Activated CD4-positive, alpha-beta T cell treated with anti-CD3 and anti-CD28 coated beads, Interleukin-2, Interleukin-6, amounts not matched to agents 100 ng/mL and 50 ng/mL, durations not matched to agents 16 hours and 8 hours (primary cell): ENCODE data around the gene PGBD4.

Experiments used
- DNase-seq: peaks from one replicate; pipeline ENCODE4 v3.0.0-alpha.2; 2020

PGBD4 gene

GRCh38 chr15:34101366-34102174, at the start of gene PGBD4, which contains the start of gene EMC7:
Gene PGBD4 (plus strand): TSS chr15:34102083. CDS start chr15:34102532, 449 bp downstream.
Gene EMC7 (minus strand): TSS chr15:34101862. CDS start chr15:34101839, 23 bp downstream.
- peak; percentile 99 for DNase-seq

DNA sequence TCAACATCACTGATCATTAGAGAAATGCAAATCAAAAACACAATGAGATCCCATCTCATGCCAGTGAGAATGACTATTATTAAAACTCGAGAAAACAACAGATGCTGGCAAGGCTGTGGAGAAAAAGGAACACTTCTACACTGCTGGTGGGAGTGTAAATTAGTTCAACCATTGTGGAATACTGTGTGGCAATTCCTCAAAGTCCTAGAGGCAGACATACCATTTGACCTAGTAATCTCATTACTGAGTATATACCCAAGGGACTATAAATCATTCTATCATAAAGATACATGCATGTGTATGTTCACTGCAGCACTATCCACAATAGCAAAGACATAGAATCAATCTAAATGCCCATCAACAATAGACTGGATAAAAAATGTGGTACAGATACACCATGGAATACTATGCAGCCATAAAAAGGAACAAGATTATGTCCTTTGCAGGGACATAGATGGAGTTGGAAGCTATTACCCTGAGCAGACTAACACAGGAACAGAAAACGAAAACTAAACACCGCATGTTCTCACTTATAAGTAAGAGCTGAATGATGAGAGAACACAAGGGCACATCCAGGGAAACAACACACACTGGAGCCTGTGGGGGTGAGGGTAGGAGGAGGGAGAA, 47.7 kb upstream of the PGBD4 start:
- no peak for DNase-seq

DNA sequence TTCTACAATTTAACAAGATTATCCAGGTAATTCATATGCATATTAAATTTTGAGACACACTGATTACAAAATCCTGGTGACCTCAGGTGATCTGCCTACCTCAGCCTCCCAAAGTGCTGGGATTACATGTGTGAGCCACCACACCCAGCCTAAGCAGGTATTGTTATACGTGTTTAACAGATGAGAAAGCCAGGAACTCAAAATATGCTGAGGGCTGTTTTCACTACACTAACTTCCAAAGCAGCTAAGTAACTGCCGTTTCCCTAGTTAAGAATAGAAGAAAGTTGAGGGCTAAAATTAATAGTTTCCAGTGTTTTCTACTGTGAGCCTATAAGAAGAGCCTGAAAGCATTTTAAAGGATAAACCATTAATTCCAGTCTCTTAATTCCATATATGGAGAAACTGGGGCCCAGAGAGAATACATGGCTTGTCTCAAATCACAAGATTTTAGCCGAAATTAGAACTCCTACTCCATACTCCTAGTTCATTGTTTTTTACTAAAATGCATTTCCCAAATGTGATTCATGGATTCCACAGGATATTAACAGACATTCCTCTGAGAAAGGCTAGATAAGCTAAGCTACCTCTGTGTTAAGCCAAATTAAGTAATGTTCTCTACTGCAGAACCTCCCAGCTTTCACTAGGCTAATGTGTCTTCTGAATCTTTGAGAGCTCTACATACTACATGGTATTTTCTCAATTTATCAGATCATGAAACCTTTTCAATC, 45.9 kb upstream of the PGBD4 start:
- DNase-seq: no peak

DNA sequence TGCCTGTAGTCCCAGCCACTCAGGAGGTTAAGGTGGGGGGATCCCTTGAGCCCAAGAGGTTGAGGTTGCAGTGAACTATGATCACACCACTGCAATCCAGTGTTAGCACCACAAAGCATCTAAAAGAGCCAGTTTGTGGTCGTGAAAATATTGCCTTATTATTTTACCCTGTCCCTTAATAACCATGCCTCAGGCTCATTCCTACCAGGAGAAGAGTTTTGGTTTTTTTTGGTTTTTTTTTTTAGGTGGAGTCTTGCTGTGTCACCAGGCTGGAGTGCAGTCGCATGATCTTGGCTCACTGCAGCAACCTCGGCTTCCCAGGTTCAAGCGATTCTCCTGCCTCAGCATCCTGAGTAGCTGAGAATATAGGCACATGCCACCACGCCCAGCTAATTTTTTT, 45.0 kb upstream of the PGBD4 start:
- DNase-seq: no peak

GRCh38 chr15:34059476-34059875, 42.4 kb upstream of the PGBD4 start:
- DNase-seq: no peak

DNA sequence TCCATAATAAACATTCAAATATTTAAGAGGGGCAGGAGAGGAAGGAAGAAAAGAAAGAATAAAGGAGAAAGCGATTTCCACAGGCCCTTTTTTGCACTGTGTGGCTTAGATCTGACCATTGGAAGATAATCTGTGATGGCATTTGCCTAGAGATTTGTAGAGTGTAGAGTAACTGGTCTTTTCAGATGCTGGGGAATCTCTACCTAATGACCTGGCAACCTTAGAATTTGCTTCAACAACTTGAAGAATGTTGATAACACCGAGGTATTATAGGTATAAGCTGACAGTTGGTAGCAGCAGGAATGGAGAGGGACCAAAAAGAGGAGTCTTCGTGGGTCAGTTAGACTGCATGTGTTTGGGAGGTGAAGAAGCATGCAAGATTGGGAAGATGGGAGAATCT, 41.9 kb upstream of the PGBD4 start:
- no peak for DNase-seq

- no peak for DNase-seq
Measured at GRCh38 chr15:34064438-34064837, 37.4 kb upstream of the PGBD4 start.

- DNase-seq: no peak
Measured at GRCh38 chr15:34065261-34065660, 36.6 kb upstream of the PGBD4 start.

DNA sequence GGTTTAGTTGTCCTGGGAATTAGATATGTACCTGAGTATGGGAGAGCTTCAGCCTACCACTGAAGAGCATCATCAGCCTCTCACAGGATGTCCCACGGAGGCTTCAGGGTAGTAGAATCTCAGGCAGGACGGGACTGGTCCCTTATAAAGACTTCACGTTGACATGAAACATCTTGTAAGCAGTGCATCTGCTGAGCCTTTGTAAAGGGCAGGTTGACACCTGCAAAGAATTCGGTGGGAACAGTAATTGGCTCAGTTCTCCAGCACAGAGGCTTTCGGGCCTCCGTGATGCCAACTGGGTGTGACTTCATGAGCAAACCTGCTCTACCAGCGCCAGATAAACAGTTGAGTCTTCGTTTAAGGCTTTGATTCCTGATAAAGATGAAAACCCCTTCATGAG, 35.9 kb upstream of the PGBD4 start:
- DNase-seq: no peak

- no peak for DNase-seq
Measured at GRCh38 chr15:34070003-34070402, 31.9 kb upstream of the PGBD4 start.

DNA sequence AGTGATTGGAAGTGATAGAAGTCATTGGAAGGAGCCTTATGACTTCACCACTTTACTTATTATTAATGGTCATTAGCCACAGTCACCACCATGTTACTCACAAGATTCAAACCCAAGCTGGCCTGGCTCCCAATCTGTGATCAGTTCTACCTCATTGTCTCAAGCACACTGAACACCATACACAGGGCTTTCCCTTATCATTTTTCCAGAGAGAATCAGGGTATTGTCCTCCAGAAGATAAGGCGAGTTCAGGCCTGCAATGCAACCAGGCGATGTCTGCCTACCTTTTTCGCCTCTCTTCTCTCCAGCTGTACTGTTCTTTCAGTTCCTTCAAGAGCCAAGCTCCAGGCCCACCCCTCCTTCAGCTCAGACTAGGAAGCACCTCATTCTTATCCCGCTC, 25.1 kb upstream of the PGBD4 start:
- DNase-seq: no peak

DNA sequence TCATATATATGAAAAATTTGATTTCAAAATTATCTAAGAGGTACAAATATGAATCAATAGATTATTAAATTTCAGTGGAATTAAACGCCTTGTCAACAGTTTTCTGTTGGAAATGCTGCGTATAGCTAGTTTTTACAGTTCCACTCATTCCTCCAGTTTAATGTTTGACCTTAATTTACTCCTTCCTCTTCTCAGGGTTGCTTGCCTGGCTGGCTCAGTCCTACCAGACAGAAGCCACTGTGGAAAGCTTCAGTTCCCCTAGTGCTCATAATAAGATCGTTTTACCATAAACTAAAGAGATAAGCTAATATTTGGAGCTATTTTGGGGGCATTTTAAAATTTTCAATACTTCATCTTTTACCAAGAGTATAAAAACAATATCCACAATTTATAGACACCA, 23.0 kb upstream of the PGBD4 start:
- no peak for DNase-seq

GRCh38 chr15:34079904-34080303, 22.0 kb upstream of the PGBD4 start:
- DNase-seq: no peak

- DNase-seq: no peak
Measured at GRCh38 chr15:34084086-34084485, 17.8 kb upstream of the PGBD4 start.

DNA sequence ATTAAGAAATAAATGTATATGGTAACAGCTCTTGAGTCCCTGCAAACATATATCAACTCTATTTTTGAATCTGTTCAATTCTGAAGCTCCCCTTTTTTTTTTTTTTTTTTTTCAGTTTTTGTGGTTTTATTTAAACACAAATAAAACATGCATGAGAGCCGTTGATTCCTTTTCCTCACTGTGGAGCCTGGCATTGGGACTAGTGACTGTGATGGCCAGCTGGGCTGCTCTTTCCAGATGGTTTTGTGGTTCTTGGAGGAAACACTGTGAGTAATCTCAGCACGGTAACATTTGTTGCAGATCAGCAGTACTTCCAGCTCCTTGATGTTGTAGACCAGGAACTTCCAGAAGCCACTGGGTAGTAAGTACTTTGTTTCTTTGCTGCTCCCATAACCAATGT, 16.1 kb upstream of the PGBD4 start:
- no peak for DNase-seq

GRCh38 chr15:34099914-34100313, 2.0 kb upstream of the PGBD4 start:
- DNase-seq: no peak

- DNase-seq: no peak
Measured at GRCh38 chr15:34102175-34102925, 467 bp downstream of the PGBD4 start.

DNA sequence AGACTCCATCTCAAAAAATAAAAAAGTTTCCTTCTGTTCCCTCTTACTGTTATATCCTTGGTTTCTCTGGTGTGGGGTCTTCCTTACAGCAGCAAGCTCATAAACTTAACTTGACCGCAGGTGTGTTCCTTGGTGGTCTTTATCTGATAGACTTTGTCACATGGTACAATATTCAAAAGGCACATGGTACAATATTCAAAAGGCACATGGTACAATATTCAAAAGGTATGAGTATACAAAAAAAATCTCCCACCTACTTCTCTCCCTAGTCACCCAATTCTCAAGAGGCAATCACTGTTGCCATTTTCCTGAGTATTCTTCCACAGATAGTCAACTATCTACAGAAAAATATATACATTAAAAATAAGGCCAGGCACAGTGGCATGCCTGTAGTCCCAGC, 4.5 kb downstream of the PGBD4 start:
- DNase-seq: no peak

DNA sequence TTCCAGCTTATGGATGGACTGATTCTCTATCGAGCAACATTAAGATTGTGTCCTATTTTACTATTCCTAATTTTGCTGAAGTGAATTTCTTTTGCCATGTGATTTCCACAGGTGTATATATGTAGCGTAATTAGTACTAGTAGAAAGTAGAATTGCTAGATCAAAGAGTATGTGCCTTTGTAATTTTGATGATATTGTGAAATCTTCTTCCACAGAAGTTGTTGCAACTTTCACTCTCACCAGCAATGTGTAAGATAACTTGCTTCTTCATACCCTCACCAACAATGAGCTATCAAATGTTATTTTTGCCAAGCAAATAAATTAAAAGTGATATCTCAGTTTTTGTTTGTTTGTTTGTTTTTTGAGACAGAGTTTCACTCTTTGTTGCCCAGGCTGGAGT, 5.4 kb downstream of the PGBD4 start:
- DNase-seq: no peak

GRCh38 chr15:34109797-34110663, 8.1 kb downstream of the PGBD4 start:
- DNase-seq: peak; percentile 44

DNA sequence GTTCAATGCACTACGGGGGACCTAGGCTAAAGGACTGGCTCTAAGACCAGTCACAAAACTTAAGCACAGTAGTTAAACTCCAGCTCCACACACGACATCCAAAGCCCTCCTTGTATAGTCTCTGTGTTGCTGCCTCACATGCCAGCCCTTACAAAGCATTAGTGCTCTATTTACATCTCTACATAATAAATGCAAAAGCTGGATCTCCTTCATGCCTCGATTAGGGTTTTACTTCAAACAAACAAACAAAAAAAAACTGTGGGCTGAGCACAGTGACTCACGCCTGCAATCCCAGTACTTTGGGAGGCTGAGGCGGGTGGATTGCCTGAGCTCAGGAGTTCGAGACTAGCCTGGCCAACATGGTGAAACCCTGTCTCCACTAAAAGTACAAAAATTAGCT, 9.6 kb downstream of the PGBD4 start:
- DNase-seq: no peak

DNA sequence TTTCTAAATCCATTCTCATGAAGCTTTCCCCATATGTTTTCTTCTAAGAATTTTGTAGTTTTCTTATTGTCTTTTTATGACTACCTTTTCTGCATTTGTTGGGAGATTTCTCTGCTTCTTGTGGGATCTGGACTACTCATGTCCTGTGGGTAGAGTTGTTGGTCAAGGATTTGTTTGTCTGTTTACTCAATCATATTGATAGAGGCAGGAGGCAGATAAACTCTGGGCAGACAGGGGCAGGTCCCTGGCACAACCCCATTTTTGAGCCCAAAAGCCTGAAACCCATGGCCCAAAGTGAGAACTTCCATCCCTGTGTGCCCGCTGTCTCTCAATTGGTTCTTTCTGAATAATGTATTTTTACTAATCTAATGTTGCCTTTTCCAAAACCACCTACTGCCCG, 12.3 kb downstream of the PGBD4 start:
- DNase-seq: no peak
